IPS-18a (cell line): ENCODE data around the gene PALLD.

Experiments
- H3K27ac ChIP-seq: one replicate; pipeline ENCODE4 v1.5.1; 2013; ENCODE audit warnings: low read length
- H3K27me3 ChIP-seq: one replicate; pipeline ENCODE4 v1.6.1; 2013; ENCODE audit warnings: mild to moderate bottlenecking, low read length; ENCODE audit not compliant: control insufficient read depth, insufficient read depth
- H3K36me3 ChIP-seq: one replicate; pipeline ENCODE4 v1.6.1; 2013; ENCODE audit warnings: low read depth, low read length; ENCODE audit not compliant: control insufficient read depth
- H3K4me1 ChIP-seq: one replicate; pipeline ENCODE4 v1.6.1; 2013; ENCODE audit warnings: low read depth, low read length; ENCODE audit not compliant: control insufficient read depth
- H3K4me3 ChIP-seq: one replicate; pipeline ENCODE4 v1.5.1; 2013; ENCODE audit warnings: low read length
- H3K9ac ChIP-seq: one replicate; pipeline ENCODE4 v1.6.1; 2013; ENCODE audit warnings: mild to moderate bottlenecking, low read length, moderate library complexity
- H3K9me3 ChIP-seq: one replicate; pipeline ENCODE4 v1.6.1; 2013; ENCODE audit warnings: low read depth, low read length; ENCODE audit not compliant: control insufficient read depth

Gene PALLD

GRCh38 chr4:168604496-168605373 lies 107.9 kb downstream of the PALLD start:
- Histone ChIP-seq H3K27ac (no peak overlapping the region), H3K9ac (no peak overlapping the region), H3K27me3 (no peaks in the 10 kb centered on the region), H3K4me3 (no peak overlapping the region), H3K4me1 (peaks cover 14% of the 10 kb centered on the region), H3K9me3 (no peaks in the 10 kb centered on the region), H3K36me3 (no peaks in the 10 kb centered on the region)

GRCh38 chr4:168605411-168605810 lies 108.6 kb downstream of the PALLD start:
- no peaks in the 10 kb centered on the region for H3K27me3 ChIP-seq
- H3K4me1 ChIP-seq, result peaks cover 14% of the 10 kb centered on the region
- no peaks in the 10 kb centered on the region for H3K36me3 ChIP-seq
- H3K4me3 ChIP-seq, result no peak overlapping the region
- no peak overlapping the region for H3K9ac ChIP-seq
- H3K9me3 ChIP-seq, result no peaks in the 10 kb centered on the region
- no peak overlapping the region for H3K27ac ChIP-seq

- no peaks in the 10 kb centered on the region for H3K36me3 ChIP-seq
- no peak overlapping the region for H3K9ac ChIP-seq
- no peaks in the 10 kb centered on the region for H3K27me3 ChIP-seq
- no peaks in the 10 kb centered on the region for H3K9me3 ChIP-seq
- no peak overlapping the region for H3K4me3 ChIP-seq
- peaks cover 14% of the 10 kb centered on the region for H3K4me1 ChIP-seq
- H3K27ac ChIP-seq, result no peak overlapping the region
These were observed 110.4 kb downstream of the PALLD start for GRCh38 chr4:168607215-168607614.

GRCh38 chr4:168608771-168609170 lies 111.9 kb downstream of the PALLD start:
- no peaks in the 10 kb centered on the region for H3K36me3 ChIP-seq
- H3K27ac ChIP-seq, result no peak overlapping the region
- H3K9ac ChIP-seq, result no peak overlapping the region
- no peak overlapping the region for H3K4me3 ChIP-seq
- no peaks in the 10 kb centered on the region for H3K9me3 ChIP-seq
- H3K27me3 ChIP-seq, result no peaks in the 10 kb centered on the region
- H3K4me1 ChIP-seq, result peaks cover 14% of the 10 kb centered on the region

- Histone ChIP-seq H3K27me3 (no peaks in the 10 kb centered on the region), H3K36me3 (no peaks in the 10 kb centered on the region), H3K4me3 (no peak overlapping the region), H3K27ac (no peak overlapping the region), H3K9ac (no peak overlapping the region), H3K9me3 (no peaks in the 10 kb centered on the region), H3K4me1 (peaks cover 13% of the 10 kb centered on the region)
These were observed 112.5 kb downstream of the PALLD start for GRCh38 chr4:168609369-168609768.

- Histone ChIP-seq H3K4me1 (peaks cover 24% of the 10 kb centered on the region), H3K27me3 (no peaks in the 10 kb centered on the region), H3K36me3 (no peaks in the 10 kb centered on the region), H3K9me3 (no peaks in the 10 kb centered on the region), H3K4me3 (no peak overlapping the region), H3K27ac (no peak overlapping the region), H3K9ac (no peak overlapping the region)
These were observed 114.2 kb downstream of the PALLD start for GRCh38 chr4:168610911-168611530.

- Histone ChIP-seq H3K27me3 (no peaks in the 10 kb centered on the region), H3K9me3 (no peaks in the 10 kb centered on the region), H3K4me3 (no peak overlapping the region), H3K36me3 (no peaks in the 10 kb centered on the region), H3K9ac (no peak overlapping the region), H3K27ac (no peak overlapping the region), H3K4me1 (peaks cover 24% of the 10 kb centered on the region)
These were observed 115.7 kb downstream of the PALLD start for GRCh38 chr4:168612450-168613135.

- no peaks in the 10 kb centered on the region for H3K27me3 ChIP-seq
- no peak overlapping the region for H3K9ac ChIP-seq
- H3K9me3 ChIP-seq, result no peaks in the 10 kb centered on the region
- no peaks in the 10 kb centered on the region for H3K36me3 ChIP-seq
- H3K4me3 ChIP-seq, result no peak overlapping the region
- H3K4me1 ChIP-seq, result peaks cover 19% of the 10 kb centered on the region
- H3K27ac ChIP-seq, result no peak overlapping the region
These were observed 117.0 kb downstream of the PALLD start for GRCh38 chr4:168613869-168614268.

- H3K9me3 ChIP-seq, result no peaks in the 10 kb centered on the region
- no peak overlapping the region for H3K27ac ChIP-seq
- peaks cover 19% of the 10 kb centered on the region for H3K4me1 ChIP-seq
- H3K27me3 ChIP-seq, result no peaks in the 10 kb centered on the region
- H3K9ac ChIP-seq, result no peak overlapping the region
- no peak overlapping the region for H3K4me3 ChIP-seq
- no peaks in the 10 kb centered on the region for H3K36me3 ChIP-seq
These were observed 117.6 kb downstream of the PALLD start for GRCh38 chr4:168614281-168615057.

- no peaks in the 10 kb centered on the region for H3K36me3 ChIP-seq
- H3K4me3 ChIP-seq, result peak overlapping the region; percentile 7
- H3K27ac ChIP-seq, result no peak overlapping the region
- H3K9me3 ChIP-seq, result no peaks in the 10 kb centered on the region
- no peaks in the 10 kb centered on the region for H3K27me3 ChIP-seq
- H3K9ac ChIP-seq, result no peak overlapping the region
- peaks cover 19% of the 10 kb centered on the region for H3K4me1 ChIP-seq
These were observed 118.6 kb downstream of the PALLD start for GRCh38 chr4:168615294-168616065.
